GM12878 (cell line): Measurements from ENCODE around the gene RPS6KC1.

Experiments
- CTCF ChIP-seq, 3 experiments: IDR thresholded peaks in 2 of 3; conservative IDR thresholded peaks in 1 of 3; 2 replicates each; pipeline ENCODE4 v1.5.1; 2011; ENCODE audit warnings: low read depth in 3 of 3, low read length in 3 of 3, mild to moderate bottlenecking in 3 of 3, control low read depth in 2 of 3, moderate library complexity in 2 of 3, inconsistent platforms in 1 of 3, mixed read lengths in 1 of 3; ENCODE audit not compliant: control insufficient read depth in 2 of 3, insufficient read depth in 1 of 3; ENCODE audit errors: extremely low read depth in 1 of 3
- NBN ChIP-seq: fragments of 450-650 bp; IDR thresholded peaks from 2 replicates; pipeline ENCODE4 v1.6.1; 2016
- POLR2A ChIP-seq: IDR thresholded peaks from 2 replicates; pipeline ENCODE4 v1.6.1; 2011; ENCODE audit warnings: low read depth, mild to moderate bottlenecking, low read length
- POLR2AphosphoS5 ChIP-seq: IDR thresholded peaks from 2 replicates; pipeline ENCODE4 v1.6.1; 2011; ENCODE audit warnings: mild to moderate bottlenecking, low read length, inconsistent platforms
- TAF1 ChIP-seq: IDR thresholded peaks from 2 replicates; pipeline ENCODE4 v1.6.1; 2011; ENCODE audit warnings: mild to moderate bottlenecking, low read depth, low read length, borderline replicate concordance
- TF ChIP-seq, protein P1 (sequence below): IDR thresholded peaks from 2 replicates; pipeline ENCODE4 v1.6.1; 2012; ENCODE audit warnings: low read depth, low read length, improper control_type of control experiment

DNA sequence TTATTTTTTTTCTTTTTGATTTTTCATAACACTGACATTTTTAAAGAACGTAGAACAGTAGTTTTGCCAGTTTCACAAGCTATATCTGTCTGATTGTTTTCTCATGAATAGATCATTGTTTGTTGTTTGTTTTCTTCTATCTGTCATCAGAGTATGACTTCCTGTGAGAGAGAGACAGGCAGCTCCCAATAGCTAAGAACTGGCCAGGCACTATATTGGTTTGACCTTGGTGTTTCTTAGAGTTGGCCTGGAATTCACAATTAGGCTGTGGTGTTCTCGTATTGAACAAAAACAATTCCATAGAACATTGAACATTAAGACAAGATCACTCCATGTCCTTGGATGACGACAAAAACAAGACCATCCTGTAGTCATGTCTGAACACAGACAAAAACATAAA is 43.4 kb downstream of the RPS6KC1 start:
- TF ChIP-seq NBN, result no peak
- no peak for TF ChIP-seq POLR2A
- TF ChIP-seq TAF1, result no peak
- no peak for TF ChIP-seq CTCF (IDR thresholded peaks at IDR 0.05 in 2 of 3, conservative IDR thresholded peaks at IDR 0.05 in 1 of 3; ENCODE audit: control insufficient read depth in 2 of 3, extremely low read depth in 1 of 3, insufficient read depth in 1 of 3, low read depth in 3 of 3, low read length in 3 of 3)
- TF ChIP-seq POLR2AphosphoS5, result no peak
- TF ChIP-seq, protein P1, sequence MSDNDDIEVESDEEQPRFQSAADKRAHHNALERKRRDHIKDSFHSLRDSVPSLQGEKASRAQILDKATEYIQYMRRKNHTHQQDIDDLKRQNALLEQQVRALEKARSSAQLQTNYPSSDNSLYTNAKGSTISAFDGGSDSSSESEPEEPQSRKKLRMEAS, result no peak
